ENCODE results near the gene RASD2.
A peak's percentile ranks its signal among the peaks of the same experiment; 100 is the strongest.

Gene RASD2

GRCh38 chr22:35580351-35581022 lies 39.9 kb downstream of the RASD2 start:
- TF ChIP-seq MYC (IDR thresholded peaks at IDR 0.05; ENCODE audit: low read depth, low read length), result no peak
- TF ChIP-seq, protein P1, sequence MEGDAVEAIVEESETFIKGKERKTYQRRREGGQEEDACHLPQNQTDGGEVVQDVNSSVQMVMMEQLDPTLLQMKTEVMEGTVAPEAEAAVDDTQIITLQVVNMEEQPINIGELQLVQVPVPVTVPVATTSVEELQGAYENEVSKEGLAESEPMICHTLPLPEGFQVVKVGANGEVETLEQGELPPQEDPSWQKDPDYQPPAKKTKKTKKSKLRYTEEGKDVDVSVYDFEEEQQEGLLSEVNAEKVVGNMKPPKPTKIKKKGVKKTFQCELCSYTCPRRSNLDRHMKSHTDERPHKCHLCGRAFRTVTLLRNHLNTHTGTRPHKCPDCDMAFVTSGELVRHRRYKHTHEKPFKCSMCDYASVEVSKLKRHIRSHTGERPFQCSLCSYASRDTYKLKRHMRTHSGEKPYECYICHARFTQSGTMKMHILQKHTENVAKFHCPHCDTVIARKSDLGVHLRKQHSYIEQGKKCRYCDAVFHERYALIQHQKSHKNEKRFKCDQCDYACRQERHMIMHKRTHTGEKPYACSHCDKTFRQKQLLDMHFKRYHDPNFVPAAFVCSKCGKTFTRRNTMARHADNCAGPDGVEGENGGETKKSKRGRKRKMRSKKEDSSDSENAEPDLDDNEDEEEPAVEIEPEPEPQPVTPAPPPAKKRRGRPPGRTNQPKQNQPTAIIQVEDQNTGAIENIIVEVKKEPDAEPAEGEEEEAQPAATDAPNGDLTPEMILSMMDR (IDR thresholded peaks at IDR 0.05; ENCODE audit: low read depth, low read length), result no peak
- no peak for TF ChIP-seq POLR2A (IDR thresholded peaks at IDR 0.05; ENCODE audit: extremely low read depth, insufficient read length)
- TF ChIP-seq, protein P2, sequence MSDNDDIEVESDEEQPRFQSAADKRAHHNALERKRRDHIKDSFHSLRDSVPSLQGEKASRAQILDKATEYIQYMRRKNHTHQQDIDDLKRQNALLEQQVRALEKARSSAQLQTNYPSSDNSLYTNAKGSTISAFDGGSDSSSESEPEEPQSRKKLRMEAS (IDR thresholded peaks at IDR 0.05; ENCODE audit: low read depth, low read length), result no peak
- H3K4me3 ChIP-seq (ENCODE audit: low read depth, low read length), result no peak overlapping the region
- no peak for DNase-seq (ENCODE audit: low read depth)

DNA sequence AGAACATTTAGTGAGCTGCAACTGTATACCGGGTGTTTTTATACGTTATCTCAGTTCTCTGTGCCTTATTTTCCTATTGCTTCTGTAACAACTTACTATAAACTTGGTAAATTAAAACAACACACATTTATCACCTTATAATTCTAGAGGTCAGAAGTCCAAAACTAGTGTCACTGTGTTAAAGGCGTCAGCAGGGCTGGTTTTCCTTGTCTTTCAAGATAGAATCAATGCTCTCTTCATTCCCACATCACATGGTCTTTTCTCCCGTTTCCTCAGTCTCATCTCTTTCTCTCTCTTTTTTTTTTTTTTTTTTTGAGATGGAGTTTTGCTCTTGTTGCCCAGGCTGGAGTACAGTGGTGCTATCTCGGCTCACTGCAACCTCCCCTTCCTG lies 40.4 kb downstream of the RASD2 start:
- TF ChIP-seq, protein P2 (IDR thresholded peaks at IDR 0.05; ENCODE audit: low read depth, low read length), result no peak
- TF ChIP-seq POLR2A (IDR thresholded peaks at IDR 0.05; ENCODE audit: extremely low read depth, insufficient read length) (no peak), MYC (IDR thresholded peaks at IDR 0.05; ENCODE audit: low read depth, low read length) (no peak)
- TF ChIP-seq, protein P1 (IDR thresholded peaks at IDR 0.05; ENCODE audit: low read depth, low read length), result no peak
- no peak overlapping the region for H3K4me3 ChIP-seq (ENCODE audit: low read depth, low read length)
- DNase-seq (ENCODE audit: low read depth), result no peak

GRCh38 chr22:35582218-35582860 lies 41.7 kb downstream of the RASD2 start:
- TF ChIP-seq POLR2A (IDR thresholded peaks at IDR 0.05; ENCODE audit: extremely low read depth, insufficient read length) (no peak), MYC (IDR thresholded peaks at IDR 0.05; ENCODE audit: low read depth, low read length) (no peak)
- TF ChIP-seq, protein P1 (IDR thresholded peaks at IDR 0.05; ENCODE audit: low read depth, low read length), result no peak
- TF ChIP-seq, protein P2 (IDR thresholded peaks at IDR 0.05; ENCODE audit: low read depth, low read length), result no peak
- DNase-seq (ENCODE audit: low read depth), result no peak
- no peak overlapping the region for H3K4me3 ChIP-seq (ENCODE audit: low read depth, low read length)

DNA sequence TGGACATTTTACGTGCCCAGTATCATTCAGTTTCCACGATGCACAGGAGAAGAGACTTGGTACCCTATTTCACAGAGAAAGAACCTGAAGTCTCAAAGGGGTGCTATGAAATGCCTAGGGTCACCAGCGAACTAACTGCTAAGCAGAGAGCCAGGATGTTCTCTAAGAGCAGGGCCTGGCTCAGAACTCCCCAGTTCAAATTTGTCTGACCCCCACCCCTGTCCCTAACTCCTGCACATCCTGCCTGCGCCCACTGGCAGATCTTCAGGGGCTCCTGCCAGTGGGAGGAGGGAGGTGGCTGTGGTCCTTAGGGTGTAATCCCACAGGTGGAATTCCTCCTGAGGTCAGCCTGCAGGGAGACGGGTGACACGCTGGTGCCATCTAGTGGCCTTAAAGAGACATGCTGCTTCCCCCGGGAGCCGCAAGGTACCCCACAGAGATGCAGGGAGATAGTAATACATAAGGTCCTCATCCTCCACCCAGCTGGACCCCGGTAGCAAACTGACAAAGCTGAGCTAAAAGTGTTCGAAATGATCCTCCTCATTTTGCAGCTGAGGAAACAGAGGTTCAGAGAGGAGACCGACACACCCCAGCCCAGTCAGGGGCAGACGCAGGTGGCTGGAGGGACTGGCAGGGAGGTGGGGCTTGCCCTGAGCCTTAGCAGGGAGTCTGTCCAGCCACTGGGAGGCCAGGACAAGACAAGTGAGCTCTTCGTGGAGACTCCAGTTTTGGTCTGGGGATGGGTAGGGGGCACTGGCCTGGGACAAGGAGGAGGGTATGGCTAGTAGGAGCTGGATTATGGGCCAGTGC lies 42.4 kb downstream of the RASD2 start:
- H3K4me3 ChIP-seq (ENCODE audit: low read depth, low read length), result no peak overlapping the region
- TF ChIP-seq, protein P2 (IDR thresholded peaks at IDR 0.05; ENCODE audit: low read depth, low read length), result peak; percentile 52
- TF ChIP-seq, protein P1 (IDR thresholded peaks at IDR 0.05; ENCODE audit: low read depth, low read length), result peak; percentile 88
- TF ChIP-seq MYC (IDR thresholded peaks at IDR 0.05; ENCODE audit: low read depth, low read length) (no peak), POLR2A (IDR thresholded peaks at IDR 0.05; ENCODE audit: extremely low read depth, insufficient read length) (no peak)
- DNase-seq (ENCODE audit: low read depth), result peak; percentile 71

- no peak overlapping the region for H3K4me3 ChIP-seq (ENCODE audit: low read depth, low read length)
- DNase-seq (ENCODE audit: low read depth), result no peak
- TF ChIP-seq, protein P2 (IDR thresholded peaks at IDR 0.05; ENCODE audit: low read depth, low read length), result no peak
- no peak for TF ChIP-seq MYC (IDR thresholded peaks at IDR 0.05; ENCODE audit: low read depth, low read length)
Observed at GRCh38 chr22:35586771-35587170, 46.1 kb downstream of the RASD2 start.

Measured in NB4 (cell line).